ENCODE data around the gene MICAL2. TPM values are rescaled to one million over a fixed set of nuclear protein-coding genes. Genes with fewer than 3 reads are reported as not detected.
A peak's percentile ranks its signal among the peaks of the same experiment; 100 is the strongest.

Gene MICAL2
- total RNA-seq, 2 donors from 2014 or later, result 1.5 to 1.9 TPM

GRCh38 chr11:12170501-12170900 is 60.1 kb downstream of the MICAL2 start:
- no peak for TF ChIP-seq CTCF (conservative IDR thresholded peaks at IDR 0.05)
- WGBS, 2 experiments (ENCODE audit: insufficient coverage in 1 of 2, insufficient read length in 1 of 2), result 96 to 97% methylated on average over 3 of the region's 3 CpGs
- Mint-ChIP-seq H3K4me1 (no peaks in the 10 kb centered on the region), H3K9me3 (no peaks in the 10 kb centered on the region), H3K27ac (no peak overlapping the region), H3K4me3 (no peak overlapping the region), H3K27me3 (ENCODE audit: insufficient read depth) (no peaks in the 10 kb centered on the region), H3K36me3 (ENCODE audit: low read depth) (no peaks in the 10 kb centered on the region)
- Histone ChIP-seq H3K36me3 (ENCODE audit: control insufficient read depth, insufficient read depth, low read length) (no peaks in the 10 kb centered on the region), H3K4me3 (ENCODE audit: low read length) (no peak overlapping the region), H3K9ac (ENCODE audit: extremely low read depth, low read length, poor library complexity, severe bottlenecking) (no peak overlapping the region), H3K27me3 (ENCODE audit: control insufficient read depth, insufficient read depth, low read length, poor library complexity, severe bottlenecking) (no peaks in the 10 kb centered on the region), H3K27ac (ENCODE audit: low read depth, low read length) (no peak overlapping the region), H3K9me3 (ENCODE audit: control insufficient read depth, low read length) (no peaks in the 10 kb centered on the region), H3K4me1 (ENCODE audit: control insufficient read depth, insufficient read depth, low read length) (peaks cover 3% of the 10 kb centered on the region)
- DNase-seq, result no peak

DNA sequence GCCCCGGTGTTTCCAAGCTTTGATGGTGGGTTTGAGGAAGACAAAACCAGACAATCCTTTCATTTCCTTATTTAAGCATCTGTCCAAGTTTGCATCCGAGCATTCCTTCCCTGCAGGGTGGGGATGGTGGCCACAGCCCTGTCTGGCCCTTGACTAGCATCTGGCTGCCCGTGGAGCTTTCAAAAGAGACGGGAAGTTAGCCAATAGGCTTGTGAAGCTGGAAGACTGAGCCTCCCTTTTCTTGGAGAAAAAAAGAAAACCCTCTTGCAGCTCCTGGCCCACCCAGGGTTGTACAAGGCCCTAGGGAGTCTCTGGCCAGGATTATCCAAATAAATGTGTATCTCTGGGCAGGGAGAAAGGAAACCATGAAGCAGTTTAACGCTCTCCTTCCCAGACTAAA is 60.6 kb downstream of the MICAL2 start:
- no peaks in the 10 kb centered on the region for H3K27me3 Mint-ChIP-seq (ENCODE audit: insufficient read depth)
- H3K27ac Mint-ChIP-seq, result no peak overlapping the region
- no peak overlapping the region for H3K4me3 Mint-ChIP-seq

GRCh38 chr11:12171921-12172320 is 61.5 kb downstream of the MICAL2 start:
- Histone ChIP-seq H3K36me3 (ENCODE audit: control insufficient read depth, insufficient read depth, low read length) (no peaks in the 10 kb centered on the region), H3K9me3 (ENCODE audit: control insufficient read depth, low read length) (no peaks in the 10 kb centered on the region), H3K9ac (ENCODE audit: extremely low read depth, low read length, poor library complexity, severe bottlenecking) (no peak overlapping the region), H3K4me1 (ENCODE audit: control insufficient read depth, insufficient read depth, low read length) (peaks cover 3% of the 10 kb centered on the region), H3K27me3 (ENCODE audit: control insufficient read depth, insufficient read depth, low read length, poor library complexity, severe bottlenecking) (no peaks in the 10 kb centered on the region), H3K4me3 (ENCODE audit: low read length) (no peak overlapping the region), H3K27ac (ENCODE audit: low read depth, low read length) (no peak overlapping the region)
- Mint-ChIP-seq H3K27me3 (ENCODE audit: insufficient read depth) (no peaks in the 10 kb centered on the region), H3K27ac (no peak overlapping the region), H3K4me3 (no peak overlapping the region), H3K36me3 (ENCODE audit: low read depth) (no peaks in the 10 kb centered on the region), H3K4me1 (no peaks in the 10 kb centered on the region), H3K9me3 (no peaks in the 10 kb centered on the region)
- WGBS, 2 experiments (ENCODE audit: insufficient coverage in 1 of 2, insufficient read length in 1 of 2), result 88 to 100% methylated on average over 3 of the region's 3 CpGs
- DNase-seq, result peak; percentile 18
- no peak for TF ChIP-seq CTCF (conservative IDR thresholded peaks at IDR 0.05)

More for the DNA sequence above, 60.6 kb downstream of the MICAL2 start:
- Mint-ChIP-seq H3K36me3 (ENCODE audit: low read depth) (no peaks in the 10 kb centered on the region), H3K4me1 (no peaks in the 10 kb centered on the region), H3K9me3 (no peaks in the 10 kb centered on the region)
- no peak for DNase-seq
- no peaks in the 10 kb centered on the region for H3K36me3 ChIP-seq (ENCODE audit: control insufficient read depth, insufficient read depth, low read length)
- H3K27me3 ChIP-seq (ENCODE audit: control insufficient read depth, insufficient read depth, low read length, poor library complexity, severe bottlenecking), result no peaks in the 10 kb centered on the region
- no peak overlapping the region for H3K4me3 ChIP-seq (ENCODE audit: low read length)
- no peak for TF ChIP-seq CTCF (conservative IDR thresholded peaks at IDR 0.05)
- WGBS, 2 experiments (ENCODE audit: insufficient coverage in 1 of 2, insufficient read length in 1 of 2), result 86 to 90% methylated on average over 3 to 5 of the region's 5 CpGs
- no peak overlapping the region for H3K27ac ChIP-seq (ENCODE audit: low read depth, low read length)
- H3K9me3 ChIP-seq (ENCODE audit: control insufficient read depth, low read length), result no peaks in the 10 kb centered on the region
- H3K4me1 ChIP-seq (ENCODE audit: control insufficient read depth, insufficient read depth, low read length), result peaks cover 3% of the 10 kb centered on the region
- H3K9ac ChIP-seq (ENCODE audit: extremely low read depth, low read length, poor library complexity, severe bottlenecking), result no peak overlapping the region
